A673 (cell line): ENCODE results near the gene MSI2.

Experiments used
- CTCF ChIP-seq: fragments of 300-800, 200-600 bp; sonication (generic); conservative IDR thresholded peaks from 2 replicates; pipeline ENCODE4 v1.5.1; 2017; ENCODE audit warnings: low read depth, mild to moderate bottlenecking, antibody characterized with exemption, low read length, moderate library complexity, mixed read lengths
- EZH2 ChIP-seq: fragments of 200-600 bp; sonication (generic); IDR thresholded peaks from 2 replicates; pipeline ENCODE4 v1.6.1; 2017; ENCODE audit warnings: borderline replicate concordance, low read depth, mild to moderate bottlenecking, mixed read lengths, antibody characterized with exemption, low read length; ENCODE audit not compliant: poor library complexity, severe bottlenecking

- TF ChIP-seq CTCF (no peak), EZH2 (no peak)
Measured at GRCh38 chr17:57251211-57251787, 5.0 kb upstream of the MSI2 start.
